Measurements from ENCODE around the gene NOTCH1.

NOTCH1 gene

GRCh38 chr9:136482046-136482792, 63.6 kb downstream of the NOTCH1 start:
- DNase-seq: peak; percentile 31

GRCh38 chr9:136481558-136481957, 64.3 kb downstream of the NOTCH1 start:
- no peak for DNase-seq

- no peak for DNase-seq
Measured at GRCh38 chr9:136476369-136477150, 69.3 kb downstream of the NOTCH1 start.

GRCh38 chr9:136474974-136475865, 70.6 kb downstream of the NOTCH1 start:
- no peak for DNase-seq

- no peak for DNase-seq
Measured at GRCh38 chr9:136474021-136474640, 71.7 kb downstream of the NOTCH1 start.

GRCh38 chr9:136473354-136473721, 72.5 kb downstream of the NOTCH1 start:
- no peak for DNase-seq

GRCh38 chr9:136472640-136473353, 73.1 kb downstream of the NOTCH1 start:
- no peak for DNase-seq

GRCh38 chr9:136471802-136472487, 73.9 kb downstream of the NOTCH1 start:
- no peak for DNase-seq

GRCh38 chr9:136470792-136471469, 74.9 kb downstream of the NOTCH1 start:
- DNase-seq: no peak

GRCh38 chr9:136470356-136470755, 75.5 kb downstream of the NOTCH1 start:
- no peak for DNase-seq

GRCh38 chr9:136467766-136468165, 78.1 kb downstream of the NOTCH1 start:
- no peak for DNase-seq

GRCh38 chr9:136466155-136466541, 79.7 kb downstream of the NOTCH1 start:
- DNase-seq: no peak

GRCh38 chr9:136465500-136466154, 80.2 kb downstream of the NOTCH1 start:
- no peak for DNase-seq

- no peak for DNase-seq
Measured at GRCh38 chr9:136464241-136464640, 81.6 kb downstream of the NOTCH1 start.

- DNase-seq: no peak
Measured at GRCh38 chr9:136463578-136463977, 82.3 kb downstream of the NOTCH1 start.

GRCh38 chr9:136462664-136463063, 83.2 kb downstream of the NOTCH1 start:
- DNase-seq: no peak

GRCh38 chr9:136460772-136461325, 85.0 kb downstream of the NOTCH1 start:
- DNase-seq: no peak

- no peak for DNase-seq
Measured at GRCh38 chr9:136459425-136459824, 86.4 kb downstream of the NOTCH1 start.

- no peak for DNase-seq
Measured at GRCh38 chr9:136457326-136457725, 88.5 kb downstream of the NOTCH1 start.

- DNase-seq: no peak
Measured at GRCh38 chr9:136456258-136456657, 89.6 kb downstream of the NOTCH1 start.

Data from CD4-positive, alpha-beta T cell treated with Interleukin-17A for 4 hours (primary cell).